Gastroesophageal sphincter (tissue), 4 donors: Measurements from ENCODE around the gene GBE1. TPM values are rescaled to one million over a fixed set of nuclear protein-coding genes. Genes with fewer than 3 reads are reported as not detected.
"Not testable (repeated sequence)": the region's sequence is repeated elsewhere in the genome, so short reads cannot be mapped to it uniquely, and the experiment has no call there.

Experiments
- ATAC-seq: fragments of 150-250 bp; one replicate; pipeline ENCODE4 v1.9.1; 2016; ENCODE audit warnings: mild to moderate bottlenecking, moderate library complexity
- H3K27ac ChIP-seq, 4 donors: fragments of 200-600 bp; sonication (generic) in 3 of 4; 1 replicate in 3 of 4; 2 replicates in 1 of 4; pipeline ENCODE4 v1.5.1; 2016 to 2019
- H3K27me3 ChIP-seq: fragments of 200-600 bp; sonication (generic); one replicate; pipeline ENCODE4 v1.5.1; 2019
- H3K36me3 ChIP-seq, 2 donors: fragments of 200-600 bp; sonication (generic); one replicate each; pipeline ENCODE4 v1.5.1; 2019; ENCODE audit warnings: control low read depth in 1 of 2
- H3K4me1 ChIP-seq, 3 donors: fragments of 200-600 bp; sonication (generic); 1 replicate in 2 of 3; 2 replicates in 1 of 3; pipeline ENCODE4 v1.5.1; 2016 to 2019; ENCODE audit warnings: control low read depth in 2 of 3
- H3K4me3 ChIP-seq, 2 donors: fragments of 200-600 bp; sonication (generic); one replicate each; pipeline ENCODE4 v1.5.1; 2019; ENCODE audit warnings: mild to moderate bottlenecking in 1 of 2, moderate library complexity in 1 of 2
- H3K9me3 ChIP-seq, 3 donors: fragments of 200-600 bp; sonication (generic); one replicate each; pipeline ENCODE4 v1.5.1; 2017 to 2019; ENCODE audit warnings: control low read depth in 2 of 3
- CTCF ChIP-seq, 4 experiments: fragments of 200-600 bp in 2 of 4; fragments of 450-650 bp in 2 of 4; sonication (generic) in 1 of 4; IDR thresholded peaks; one replicate each; pipeline ENCODE4 v1.5.1; 2017 to 2019; ENCODE audit warnings: antibody characterized with exemption in 4 of 4, mild to moderate bottlenecking in 2 of 4, moderate library complexity in 2 of 4
- EP300 ChIP-seq: sonication (generic); formaldehyde crosslinking; IDR thresholded peaks from one replicate; pipeline ENCODE4 v1.6.1; 2017; ENCODE audit warnings: antibody characterized with exemption, mild to moderate bottlenecking
- POLR2A ChIP-seq, 2 donors: fragments of 450-650 bp; IDR thresholded peaks; one replicate each; pipeline ENCODE4 v1.6.1; 2017; ENCODE audit warnings: antibody characterized with exemption in 2 of 2, mild to moderate bottlenecking in 2 of 2, moderate library complexity in 1 of 2
- POLR2AphosphoS5 ChIP-seq: sonication (generic); formaldehyde crosslinking; IDR thresholded peaks from one replicate; pipeline ENCODE4 v1.6.1; 2017; ENCODE audit warnings: antibody characterized with exemption
- WGBS, 2 donors: methylation state at CpG; one replicate each; pipeline ENCODE4 v1.1.5; 2018; ENCODE audit warnings: low coverage in 1 of 2; 5-methylcytosine and 5-hydroxymethylcytosine counted together
- total RNA-seq, 4 donors: library from RNA; depleted of rRNA; stranded (reverse); fragments of >200 nt; gene quantifications; one replicate each; pipeline ENCODE4 v1.1.0, GENCODE V29; 2016

GBE1 gene
- total RNA-seq, 4 donors from 2014 or later: 23.3 to 59.4 (median 27.2) TPM

DNA sequence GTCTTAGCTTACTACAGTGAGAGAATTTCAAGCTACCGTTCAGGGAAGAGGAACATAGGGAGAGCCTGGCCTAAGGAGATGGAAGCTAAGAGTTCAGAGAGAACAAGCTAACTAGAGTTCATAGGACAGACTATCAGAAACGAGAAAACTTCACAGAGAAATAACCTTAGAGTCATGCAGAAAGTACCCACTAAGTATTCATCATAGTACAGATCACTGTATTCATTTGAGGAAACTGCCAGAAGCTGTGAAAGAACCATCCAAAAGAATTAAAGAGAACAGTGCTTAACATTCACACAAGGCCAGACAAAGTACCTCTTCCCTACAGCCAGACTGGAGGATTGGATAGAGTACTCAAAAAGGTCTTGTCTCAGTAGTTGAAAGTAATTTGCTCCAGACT lies 15.2 kb upstream of the GBE1 start:
- ATAC-seq: no peak
- TF ChIP-seq POLR2A (IDR thresholded peaks at IDR 0.05) (no peak), CTCF (IDR thresholded peaks at IDR 0.05) (no peak), POLR2AphosphoS5 (no peak), EP300 (no peak)

GRCh38 chr3:81770710-81771109 lies 9.3 kb upstream of the GBE1 start:
- WGBS, 2 donors: 84 to 88% methylated on average over 3 of the region's 3 CpGs
- Histone ChIP-seq H3K4me1 (no peaks in the 10 kb centered on the region), H3K36me3 (no peaks in the 10 kb centered on the region), H3K27ac (no peak overlapping the region), H3K27me3 (no peaks in the 10 kb centered on the region), H3K4me3 (no peak overlapping the region), H3K9me3 (no peaks in the 10 kb centered on the region)
- TF ChIP-seq POLR2A (IDR thresholded peaks at IDR 0.05) (no peak), CTCF (IDR thresholded peaks at IDR 0.05) (no peak)
- no peak for ATAC-seq

More for the DNA sequence above, 15.2 kb upstream of the GBE1 start:
- H3K27ac ChIP-seq: no peak overlapping the region
- 71 to 75% methylated on average over 2 of the region's 2 CpGs for WGBS, 2 donors
- no peaks in the 10 kb centered on the region for H3K36me3 ChIP-seq
- no peak overlapping the region for H3K4me3 ChIP-seq
- H3K27me3 ChIP-seq: no peaks in the 10 kb centered on the region
- H3K4me1 ChIP-seq: no peaks in the 10 kb centered on the region
- H3K9me3 ChIP-seq: no peaks in the 10 kb centered on the region

DNA sequence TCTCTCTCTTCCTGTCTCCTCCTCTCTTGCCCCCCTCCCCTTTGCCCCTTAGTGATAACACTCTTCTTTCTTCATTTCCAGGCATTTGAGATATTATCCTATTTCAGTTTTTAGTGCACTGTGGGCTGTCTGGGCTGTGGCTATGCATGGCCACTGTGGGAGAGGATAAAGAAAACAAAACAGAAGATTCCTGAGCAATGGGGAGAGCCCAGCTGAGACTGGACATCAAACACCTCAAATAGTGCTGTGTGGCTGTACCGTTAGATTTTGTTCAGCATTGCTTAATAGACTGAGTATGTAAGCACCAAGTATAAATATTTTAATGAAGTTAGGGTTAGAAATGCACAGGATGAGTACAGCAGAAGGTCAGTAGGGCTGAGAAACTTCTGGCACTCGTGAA lies 7.9 kb upstream of the GBE1 start:
- TF ChIP-seq POLR2AphosphoS5 (no peak), POLR2A (IDR thresholded peaks at IDR 0.05) (no peak), EP300 (no peak), CTCF (IDR thresholded peaks at IDR 0.05) (no peak)
- no peak for ATAC-seq
- Histone ChIP-seq H3K4me1 (no peaks in the 10 kb centered on the region), H3K27me3 (no peaks in the 10 kb centered on the region), H3K4me3 (no peak overlapping the region), H3K9me3 (no peaks in the 10 kb centered on the region), H3K27ac (no peak overlapping the region), H3K36me3 (no peaks in the 10 kb centered on the region)
- WGBS, 2 donors: 43 to 50% methylated on average over 1 to 2 of the region's 2 CpGs

DNA sequence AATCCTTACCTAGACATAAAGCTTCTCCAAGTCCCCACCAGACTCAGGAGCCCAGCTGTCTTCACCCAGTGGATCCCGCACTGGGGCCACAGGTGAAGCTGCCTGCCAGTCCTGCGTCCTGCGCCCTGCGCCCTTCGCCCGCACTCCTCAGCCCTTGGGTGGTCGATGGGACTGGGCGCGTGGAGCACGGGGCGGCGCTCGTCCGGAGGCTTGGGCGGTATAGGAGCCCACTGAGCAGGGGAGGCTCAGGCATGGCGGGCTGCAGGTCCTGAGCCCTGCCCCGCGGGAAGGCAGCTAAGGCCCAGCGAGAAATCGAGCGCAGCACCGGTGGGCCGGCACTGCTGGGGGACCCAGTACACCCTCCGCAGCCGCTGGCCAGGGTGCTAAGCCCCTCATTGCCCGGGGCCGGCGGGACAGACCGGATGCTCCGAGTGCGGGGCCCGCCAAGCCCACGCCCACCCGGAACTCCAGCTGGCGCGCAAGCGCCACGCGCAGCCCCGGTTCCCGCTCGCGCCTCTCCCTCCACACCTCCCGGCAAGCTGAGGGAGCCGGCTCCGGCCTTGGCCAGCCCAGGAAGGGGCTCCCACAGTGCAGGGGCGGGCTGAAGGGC lies 5.9 kb upstream of the GBE1 start:
- not testable (repeated sequence) for H3K9me3 ChIP-seq, ATAC-seq, H3K27ac ChIP-seq, H3K27me3 ChIP-seq, H3K4me3 ChIP-seq, H3K4me1 ChIP-seq, H3K36me3 ChIP-seq
- 80% methylated on average over 1 of the region's 47 CpGs; no CpG with 5 or more reads in 1 of the 2 donors for WGBS, 2 donors

DNA sequence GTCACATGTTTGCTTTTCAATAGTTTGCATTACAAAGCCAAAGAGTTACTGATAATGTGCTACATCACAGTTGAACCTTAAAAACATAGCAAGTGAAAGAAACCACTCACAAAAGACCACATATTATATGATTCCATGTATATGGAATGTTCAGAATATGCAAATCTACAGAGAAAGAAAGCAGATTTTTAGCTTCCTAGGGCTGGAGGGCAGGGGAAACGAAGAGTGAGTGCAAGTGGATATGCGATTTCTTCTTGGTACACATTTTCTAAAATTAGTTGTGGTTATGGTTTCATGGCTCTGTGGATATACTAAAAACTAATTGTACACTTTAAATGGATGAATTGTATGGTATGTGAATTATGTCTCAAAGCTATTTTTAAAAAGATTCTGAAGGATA lies 4.0 kb upstream of the GBE1 start:
- Histone ChIP-seq H3K27ac (no peak overlapping the region), H3K4me3 (no peak overlapping the region), H3K27me3 (no peaks in the 10 kb centered on the region), H3K9me3 (no peaks in the 10 kb centered on the region), H3K36me3 (no peaks in the 10 kb centered on the region), H3K4me1 (peaks cover 3 to 14% (median 6%) of the 10 kb centered on the region in 3 donors)
- no peak for ATAC-seq
- 90 to 95% methylated on average over 2 of the region's 2 CpGs for WGBS, 2 donors
- TF ChIP-seq EP300 (no peak), POLR2A (IDR thresholded peaks at IDR 0.05) (no peak), CTCF (IDR thresholded peaks at IDR 0.05) (no peak), POLR2AphosphoS5 (no peak)
